ENCODE data around the gene RABEPK. TPM values are rescaled to one million over a fixed set of nuclear protein-coding genes. Genes with fewer than 3 reads are reported as not detected.
A peak's percentile ranks its signal among the peaks of the same experiment; 100 is the strongest.

The RABEPK gene
- total RNA-seq, 2 experiments from 2014 or later = 18.4 to 19.8 TPM

GRCh38 chr9:125238915-125239446 lies 38.6 kb downstream of the RABEPK start:
- no peak for DNase-seq
- no peaks in the 10 kb centered on the region for H3K9me3 Mint-ChIP-seq
- CTCF ChIA-PET = no interaction called here
- H3K4me3 Mint-ChIP-seq = peak overlapping the region; percentile 95
- H3K4me1 Mint-ChIP-seq (ENCODE audit: low read depth) = peaks cover 57% of the 10 kb centered on the region
- H3K36me3 Mint-ChIP-seq (ENCODE audit: low read depth) = peaks cover 67% of the 10 kb centered on the region
- intact Hi-C loops (cut with micrococcal nuclease) = no loop called here
- H3K27ac Mint-ChIP-seq = peak overlapping the region; percentile 99
- H3K27me3 Mint-ChIP-seq (ENCODE audit: low read depth) = peaks cover 2% of the 10 kb centered on the region

- Mint-ChIP-seq H3K36me3 (ENCODE audit: low read depth) (peaks cover 67% of the 10 kb centered on the region), H3K9me3 (no peaks in the 10 kb centered on the region), H3K27me3 (ENCODE audit: low read depth) (peaks cover 2% of the 10 kb centered on the region), H3K27ac (peak overlapping the region; percentile 99), H3K4me1 (ENCODE audit: low read depth) (peaks cover 57% of the 10 kb centered on the region), H3K4me3 (peak overlapping the region; percentile 95)
- no peak for DNase-seq
- intact Hi-C loops (cut with micrococcal nuclease) = loop anchor here (5.0 kb wide), 3 partner anchors 122 to 468 kb away; partner anchors contain the start of gene NR6A1
- CTCF ChIA-PET = interaction anchor here (0.6 kb wide), 1 partner anchor 132 kb away, joined by 4 read pairs; no protein-coding TSS in a partner anchor
Measured at GRCh38 chr9:125239631-125240597, 39.6 kb downstream of the RABEPK start.

GRCh38 chr9:125240649-125240999 lies 40.3 kb downstream of the RABEPK start:
- CTCF ChIA-PET = no interaction called here
- Mint-ChIP-seq H3K36me3 (ENCODE audit: low read depth) (peaks cover 61% of the 10 kb centered on the region), H3K4me3 (peak overlapping the region; percentile 95), H3K27ac (peak overlapping the region; percentile 99), H3K27me3 (ENCODE audit: low read depth) (peaks cover 2% of the 10 kb centered on the region), H3K4me1 (ENCODE audit: low read depth) (peaks cover 50% of the 10 kb centered on the region), H3K9me3 (no peaks in the 10 kb centered on the region)
- intact Hi-C loops (cut with micrococcal nuclease) = loop anchor here (5.0 kb wide), 3 partner anchors 122 to 468 kb away; partner anchors contain the start of gene NR6A1
- peak; percentile 56 for DNase-seq

- Mint-ChIP-seq H3K4me1 (ENCODE audit: low read depth) (peaks cover 44% of the 10 kb centered on the region), H3K4me3 (peak within 1 kb of the TSS; percentile 95), H3K9me3 (no peaks in the 10 kb centered on the region), H3K27me3 (ENCODE audit: low read depth) (peaks cover 2% of the 10 kb centered on the region), H3K36me3 (ENCODE audit: low read depth) (peaks cover 56% of the 10 kb centered on the region), H3K27ac (peak within 1 kb of the TSS; percentile 99)
- DNase-seq = peak; percentile 100
- CTCF ChIA-PET = no interaction called here
- intact Hi-C loops (cut with micrococcal nuclease) = loop anchor here (1.0 to 5.0 kb wide), 10 partner anchors 20 to 469 kb away; partner anchors contain the start of genes ARPC5L, GAPVD1, GOLGA1 and NR6A1
Measured at GRCh38 chr9:125241000-125241862, 40.9 kb downstream of the RABEPK start, which contains the start of gene HSPA5. Gene HSPA5, minus strand, starts transcription at chr9:125241343. Its CDS starts 217 bp downstream, at chr9:125241126.

- H3K9me3 Mint-ChIP-seq = no peaks in the 10 kb centered on the region
- H3K27me3 Mint-ChIP-seq (ENCODE audit: low read depth) = peaks cover 2% of the 10 kb centered on the region
- intact Hi-C loops (cut with micrococcal nuclease) = loop anchor here (1.0 to 5.0 kb wide), 10 partner anchors 19 to 470 kb away; partner anchors contain the start of genes ARPC5L, GAPVD1, GOLGA1 and NR6A1
- DNase-seq = peak; percentile 38
- peaks cover 47% of the 10 kb centered on the region for H3K36me3 Mint-ChIP-seq (ENCODE audit: low read depth)
- CTCF ChIA-PET = interaction anchor here (0.9 kb wide), 1 partner anchor 32 kb away, joined by 3 read pairs; no protein-coding TSS in a partner anchor
- H3K4me1 Mint-ChIP-seq (ENCODE audit: low read depth) = peaks cover 35% of the 10 kb centered on the region
- H3K27ac Mint-ChIP-seq = peak overlapping the region; percentile 99
- peak overlapping the region; percentile 95 for H3K4me3 Mint-ChIP-seq
Measured at GRCh38 chr9:125241863-125242739, 41.8 kb downstream of the RABEPK start.

- DNase-seq = no peak
- peaks cover 18% of the 10 kb centered on the region for H3K4me1 Mint-ChIP-seq (ENCODE audit: low read depth)
- intact Hi-C loops (cut with micrococcal nuclease) = loop anchor here (5.0 kb wide), 3 partner anchors 118 to 472 kb away; partner anchors contain the start of gene NR6A1
- H3K4me3 Mint-ChIP-seq = no peak overlapping the region
- H3K27ac Mint-ChIP-seq = peak overlapping the region; percentile 79
- peaks cover 30% of the 10 kb centered on the region for H3K36me3 Mint-ChIP-seq (ENCODE audit: low read depth)
- no peaks in the 10 kb centered on the region for H3K9me3 Mint-ChIP-seq
- peaks cover 2% of the 10 kb centered on the region for H3K27me3 Mint-ChIP-seq (ENCODE audit: low read depth)
- CTCF ChIA-PET = no interaction called here
Measured at GRCh38 chr9:125243792-125244260, 43.5 kb downstream of the RABEPK start.

- intact Hi-C loops (cut with micrococcal nuclease) = no loop called here
- H3K27ac Mint-ChIP-seq = no peak overlapping the region
Measured at GRCh38 chr9:125246261-125246667, 45.9 kb downstream of the RABEPK start.

GRCh38 chr9:125254231-125254630 lies 53.9 kb downstream of the RABEPK start:
- intact Hi-C loops (cut with micrococcal nuclease) = no loop called here
- DNase-seq = no peak
- Mint-ChIP-seq H3K27me3 (ENCODE audit: low read depth) (no peaks in the 10 kb centered on the region), H3K27ac (no peak overlapping the region), H3K4me3 (no peak overlapping the region), H3K36me3 (ENCODE audit: low read depth) (no peaks in the 10 kb centered on the region), H3K9me3 (no peaks in the 10 kb centered on the region), H3K4me1 (ENCODE audit: low read depth) (no peaks in the 10 kb centered on the region)
- CTCF ChIA-PET = interaction anchor here (0.6 kb wide), 1 partner anchor 926 kb away, joined by 4 read pairs; no protein-coding TSS in a partner anchor

More at GRCh38 chr9:125246261-125246667, 45.9 kb downstream of the RABEPK start:
- CTCF ChIA-PET = no interaction called here
- H3K4me3 Mint-ChIP-seq = no peak overlapping the region
- peaks cover 6% of the 10 kb centered on the region for H3K36me3 Mint-ChIP-seq (ENCODE audit: low read depth)
- peaks cover 13% of the 10 kb centered on the region for H3K4me1 Mint-ChIP-seq (ENCODE audit: low read depth)
- no peaks in the 10 kb centered on the region for H3K9me3 Mint-ChIP-seq
- peaks cover under 1% of the 10 kb centered on the region for H3K27me3 Mint-ChIP-seq (ENCODE audit: low read depth)
- no peak for DNase-seq

- peak; percentile 38 for DNase-seq
- CTCF ChIA-PET = interaction anchor here (0.6 to 1.8 kb wide), 4 partner anchors 24 to 119 kb away, joined by 3 to 9 read pairs (median 6); no protein-coding TSS in a partner anchor
- intact Hi-C loops (cut with micrococcal nuclease) = loop anchor here (1.0 kb wide), 1 partner anchor 118 kb away; no protein-coding TSS in a partner anchor
- Mint-ChIP-seq H3K36me3 (ENCODE audit: low read depth) (no peaks in the 10 kb centered on the region), H3K9me3 (no peaks in the 10 kb centered on the region), H3K4me3 (no peak overlapping the region), H3K27me3 (ENCODE audit: low read depth) (no peaks in the 10 kb centered on the region), H3K4me1 (ENCODE audit: low read depth) (peaks cover 2% of the 10 kb centered on the region), H3K27ac (no peak overlapping the region)
Measured at GRCh38 chr9:125255781-125256391, 55.5 kb downstream of the RABEPK start.

GRCh38 chr9:125258160-125258785 lies 57.9 kb downstream of the RABEPK start:
- H3K4me3 Mint-ChIP-seq = no peak overlapping the region
- no peak overlapping the region for H3K27ac Mint-ChIP-seq
- no peaks in the 10 kb centered on the region for H3K27me3 Mint-ChIP-seq (ENCODE audit: low read depth)
- CTCF ChIA-PET = no interaction called here
- intact Hi-C loops (cut with micrococcal nuclease) = no loop called here
- peaks cover 13% of the 10 kb centered on the region for H3K4me1 Mint-ChIP-seq (ENCODE audit: low read depth)
- peaks cover 5% of the 10 kb centered on the region for H3K36me3 Mint-ChIP-seq (ENCODE audit: low read depth)
- no peaks in the 10 kb centered on the region for H3K9me3 Mint-ChIP-seq
- no peak for DNase-seq

Measured in activated naive CD4-positive, alpha-beta T cell treated with anti-CD3 and anti-CD28 coated beads for 36 hours (primary cell).